ENCODE measurements around the gene KRTAP10-5.
"Not testable (repeated sequence)": the region's sequence is repeated elsewhere in the genome, so short reads cannot be mapped to it uniquely, and the experiment has no call there.

The KRTAP10-5 gene

DNA sequence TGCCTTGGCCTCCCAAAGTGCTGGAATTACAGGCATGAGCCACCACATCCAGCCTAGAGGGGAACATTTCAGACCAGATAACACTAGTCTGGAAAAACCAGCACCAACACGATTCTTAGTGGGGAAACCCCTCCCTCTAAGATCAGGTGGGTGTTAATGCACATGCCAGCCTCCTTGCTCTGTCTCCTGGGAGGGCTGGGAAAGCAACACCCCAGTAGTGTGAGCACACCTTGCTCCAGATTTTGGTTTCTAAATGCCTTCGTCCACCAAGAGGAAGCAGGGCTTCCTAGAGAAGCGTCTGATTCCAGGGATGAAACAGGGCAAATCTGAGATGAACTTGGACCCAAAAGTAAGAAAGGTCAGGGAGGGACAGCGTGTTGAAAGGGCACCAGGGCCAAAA lies 9.1 kb downstream of the KRTAP10-5 start:
- DNase-seq = no peak

GRCh38 chr21:44569861-44570517 lies 10.4 kb downstream of the KRTAP10-5 start:
- DNase-seq = no peak

DNA sequence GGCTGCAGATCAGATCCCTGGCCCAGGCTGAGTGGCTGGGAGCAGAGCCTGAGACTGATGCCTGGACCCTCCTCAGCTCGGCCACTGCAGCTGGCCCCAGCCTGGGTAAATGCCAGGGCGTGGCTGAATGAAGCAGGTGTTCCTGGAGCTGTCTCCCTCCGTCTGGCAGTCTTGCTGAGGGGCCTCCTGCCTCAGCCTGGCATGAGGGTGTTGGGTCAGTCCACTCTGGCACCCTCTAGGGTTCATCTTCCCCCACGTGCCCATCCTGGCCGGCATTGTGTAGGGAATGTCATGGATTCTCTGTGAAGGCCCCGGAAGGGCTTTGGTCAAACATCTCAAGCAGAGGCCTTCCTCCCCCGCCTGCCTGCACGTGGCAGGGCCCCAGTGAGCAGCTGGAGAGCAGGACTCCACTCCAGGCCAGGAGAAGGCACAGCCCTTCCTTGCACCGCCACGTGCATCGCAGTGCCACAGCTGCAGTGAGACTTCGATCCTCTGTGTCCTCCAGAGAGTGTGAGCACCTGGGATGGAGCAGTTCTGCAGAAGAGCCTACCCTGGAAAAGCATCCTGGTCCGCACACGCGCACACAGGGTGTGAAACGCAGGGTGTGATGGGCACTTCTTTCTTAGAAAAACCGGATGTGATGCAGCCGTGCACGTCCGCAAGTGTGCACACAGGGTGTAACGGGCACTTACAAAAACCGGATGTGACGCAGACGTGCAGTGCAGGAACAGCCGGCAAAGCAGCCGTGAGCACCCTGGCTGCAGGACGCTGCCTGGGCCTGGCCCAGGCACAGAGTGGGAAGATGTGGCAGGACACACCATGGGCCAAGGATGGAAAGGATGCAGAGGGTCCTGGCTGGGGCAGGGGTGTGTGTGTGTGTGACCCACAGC lies 11.5 kb downstream of the KRTAP10-5 start:
- DNase-seq = no peak

DNA sequence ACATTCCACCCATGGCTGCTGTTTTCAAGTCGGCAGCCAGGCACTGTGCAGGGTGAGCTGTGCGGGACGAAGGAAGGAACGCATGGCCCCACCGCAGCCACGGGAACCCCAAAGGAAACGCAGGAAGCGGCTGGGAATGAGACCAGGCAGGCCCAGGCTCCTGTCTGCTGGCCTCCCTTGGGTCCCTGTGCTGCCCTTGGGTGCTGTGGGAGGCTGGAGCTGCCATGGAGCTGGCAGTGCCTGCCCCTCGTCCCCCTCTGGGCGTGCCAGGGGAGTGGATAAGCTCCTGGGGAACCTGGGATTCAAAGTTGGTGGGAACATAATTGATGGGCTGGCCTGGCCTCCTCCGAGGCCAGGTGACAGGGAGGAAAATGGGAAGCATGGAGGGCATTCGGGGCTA lies 12.1 kb downstream of the KRTAP10-5 start:
- DNase-seq = no peak

GRCh38 chr21:44567481-44568171 lies 12.8 kb downstream of the KRTAP10-5 start:
- DNase-seq = no peak

DNA sequence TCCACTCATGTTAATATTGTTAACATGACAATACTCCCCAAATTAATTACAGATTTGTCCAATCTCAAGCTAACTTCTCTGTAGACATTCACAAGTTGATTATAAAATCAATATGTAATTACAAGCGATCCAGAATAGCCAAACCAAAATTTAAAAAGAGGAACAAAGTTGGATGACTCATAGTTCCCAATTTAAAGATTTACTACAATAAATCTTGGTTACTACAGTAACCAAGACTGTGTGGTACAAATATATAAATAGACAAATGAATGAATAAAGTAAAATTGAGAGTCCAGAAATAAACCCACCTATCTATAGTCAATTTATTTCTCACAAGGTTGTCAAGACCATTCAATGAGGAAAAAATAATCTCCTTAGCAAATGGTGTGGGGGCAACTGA lies 14.0 kb downstream of the KRTAP10-5 start:
- DNase-seq = no peak

DNA sequence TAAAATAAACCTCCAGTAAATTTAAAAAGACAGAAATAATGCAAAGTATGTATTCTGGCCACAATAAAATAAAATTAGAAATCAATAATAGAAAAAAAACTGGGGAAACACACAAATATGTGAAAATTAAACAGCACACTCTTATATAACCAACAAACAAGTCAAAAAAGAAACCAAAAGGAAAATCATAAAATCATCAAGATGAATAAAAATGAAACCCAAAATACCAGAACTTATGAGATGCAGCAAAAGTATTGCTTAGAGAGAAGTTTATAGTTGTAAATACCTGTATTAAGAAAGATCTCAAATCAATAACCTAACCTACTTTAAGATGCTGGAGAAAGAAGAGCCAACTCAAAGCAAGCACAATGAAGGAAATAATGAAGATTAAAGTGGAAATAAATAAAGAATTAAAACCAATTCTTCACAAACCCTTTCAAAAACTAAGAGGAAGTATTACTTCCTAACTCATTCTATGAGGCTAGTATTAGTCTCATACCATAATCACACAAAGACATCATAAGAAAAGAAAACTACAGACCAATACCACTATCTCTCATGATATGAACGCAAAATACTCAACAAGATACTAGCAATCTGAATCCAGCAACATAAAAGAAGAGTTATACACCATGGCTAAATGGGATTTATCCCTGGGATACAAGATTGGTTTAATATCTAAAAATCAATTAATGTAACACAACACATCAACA lies 15.4 kb downstream of the KRTAP10-5 start:
- no peak for DNase-seq

GRCh38 chr21:44564099-44564498 lies 16.3 kb downstream of the KRTAP10-5 start:
- DNase-seq = no peak

GRCh38 chr21:44558695-44559094 lies 21.7 kb downstream of the KRTAP10-5 start, which contains the start of gene KRTAP10-3:
Gene KRTAP10-3 (minus strand): TSS chr21:44558795. CDS start chr21:44558715, 80 bp downstream.
- DNase-seq = no peak

DNA sequence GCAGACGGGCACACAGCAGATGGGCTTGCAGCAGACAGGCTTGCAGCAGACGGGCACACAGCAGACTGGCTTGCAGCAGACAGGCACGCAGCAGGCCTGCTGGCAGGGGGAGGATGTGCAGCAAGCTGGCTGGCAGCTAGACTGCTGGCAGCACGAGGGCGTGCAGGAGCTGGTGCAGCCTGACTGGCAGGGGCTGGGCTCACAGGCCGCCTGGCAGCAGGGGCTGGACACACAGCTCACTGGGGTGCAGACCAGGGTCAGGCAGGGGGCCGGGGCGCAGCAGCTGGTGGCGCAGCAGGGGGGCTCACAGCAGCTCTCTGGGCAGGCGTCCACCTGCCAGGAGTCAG lies 22.1 kb downstream of the KRTAP10-5 start:
- not testable (repeated sequence) for DNase-seq

GRCh38 chr21:44557491-44558328 lies 22.7 kb downstream of the KRTAP10-5 start:
- DNase-seq = no peak

- no peak for DNase-seq
These were observed 23.5 kb downstream of the KRTAP10-5 start for GRCh38 chr21:44556879-44557278.

- DNase-seq = no peak
These were observed 25.1 kb downstream of the KRTAP10-5 start for GRCh38 chr21:44555200-44555875.

DNA sequence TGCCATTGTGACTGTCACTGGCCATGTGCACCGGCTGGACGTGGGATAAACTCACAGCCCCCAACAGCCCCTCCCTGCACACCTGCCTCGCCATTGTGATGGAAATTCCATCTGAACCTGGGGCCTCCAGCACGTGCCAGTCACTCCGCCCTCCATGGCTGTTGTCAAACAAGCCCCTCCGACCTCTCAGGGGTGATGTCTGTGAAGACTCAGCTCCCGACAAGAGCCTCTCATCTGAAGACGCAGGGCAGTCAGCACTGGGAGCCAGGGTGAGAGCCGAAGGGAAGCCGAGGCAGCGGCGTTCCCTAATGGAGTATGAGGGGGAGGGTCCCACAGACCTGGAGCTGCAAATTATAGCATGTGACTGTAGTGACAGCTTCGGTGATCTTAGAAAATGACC lies 27.7 kb downstream of the KRTAP10-5 start:
- no peak for DNase-seq

DNA sequence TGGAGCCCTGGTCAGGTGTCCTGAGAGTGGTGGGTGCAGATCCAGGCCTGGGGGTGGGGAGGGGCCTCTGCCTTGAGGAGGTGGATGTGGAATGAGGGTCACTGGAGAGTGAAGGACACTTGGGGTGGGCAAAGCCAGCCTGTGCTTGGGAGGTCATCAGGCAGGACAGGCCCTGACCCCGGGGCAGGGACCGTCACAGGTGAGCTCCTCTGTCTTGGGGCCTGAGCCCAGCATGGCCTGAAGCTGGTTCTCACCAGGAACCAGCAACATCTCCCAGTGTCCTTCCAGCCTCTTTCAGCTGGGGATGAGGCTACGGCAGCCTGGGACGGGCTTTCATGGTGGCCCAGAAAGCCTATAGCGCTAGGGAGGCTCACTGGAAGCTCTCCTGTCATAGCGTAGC lies 28.3 kb downstream of the KRTAP10-5 start:
- no peak for DNase-seq

DNA sequence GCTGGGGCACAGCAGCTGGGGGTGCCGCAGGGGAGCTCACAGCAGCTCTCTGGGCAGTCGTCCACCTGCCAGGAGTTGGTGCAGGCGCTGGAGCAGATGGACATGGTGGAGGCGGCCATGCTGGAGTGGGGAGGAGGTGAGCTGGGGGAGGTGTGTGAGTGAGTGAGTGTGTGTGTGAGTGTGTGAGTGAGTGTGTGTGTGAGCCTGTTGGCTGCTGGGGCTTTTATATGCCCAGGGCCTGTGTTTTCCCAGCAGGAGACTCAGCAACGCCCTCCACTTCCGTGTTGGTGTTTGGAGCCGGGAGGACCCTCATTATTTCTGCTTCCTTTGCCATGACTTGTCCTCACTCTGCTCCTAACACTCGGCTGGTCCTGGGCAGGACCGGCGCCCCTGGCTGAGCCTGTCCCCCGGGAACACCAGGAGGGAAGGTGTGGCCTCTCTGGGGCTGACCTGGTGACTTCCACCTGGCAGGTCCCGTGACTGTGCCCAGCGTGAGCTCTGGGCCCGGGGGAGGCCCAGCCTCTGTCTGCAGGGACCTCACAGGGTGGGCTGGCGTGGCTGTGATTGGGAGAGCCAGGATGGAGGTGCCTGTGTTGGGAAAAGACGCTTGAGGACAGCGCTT lies 29.0 kb downstream of the KRTAP10-5 start, which contains the start of gene KRTAP10-2:
Gene KRTAP10-2 (minus strand): TSS at position 166 of the 622 bp plus-strand sequence. CDS start 47 bp downstream, at position 119.
- DNase-seq = no peak

DNA sequence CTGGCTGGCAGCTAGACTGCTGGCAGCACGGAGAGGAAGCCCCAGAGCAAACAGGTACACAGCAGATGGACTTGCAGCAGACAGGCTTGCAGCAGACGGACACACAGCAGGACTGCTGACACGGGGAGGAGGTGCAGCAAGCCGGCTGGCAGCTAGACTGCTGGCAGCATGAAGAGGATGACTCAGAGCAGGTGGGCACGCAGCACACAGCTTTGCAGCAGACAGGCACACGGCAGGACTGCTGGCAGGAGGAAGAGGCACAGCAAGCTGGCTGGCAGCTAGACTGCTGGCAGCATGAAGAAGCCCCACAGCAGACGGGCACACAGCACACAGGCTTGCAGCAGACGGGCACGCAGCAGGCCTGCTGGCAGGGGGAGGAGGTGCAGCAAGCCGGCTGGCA lies 29.6 kb downstream of the KRTAP10-5 start:
- DNase-seq = no peak

DNA sequence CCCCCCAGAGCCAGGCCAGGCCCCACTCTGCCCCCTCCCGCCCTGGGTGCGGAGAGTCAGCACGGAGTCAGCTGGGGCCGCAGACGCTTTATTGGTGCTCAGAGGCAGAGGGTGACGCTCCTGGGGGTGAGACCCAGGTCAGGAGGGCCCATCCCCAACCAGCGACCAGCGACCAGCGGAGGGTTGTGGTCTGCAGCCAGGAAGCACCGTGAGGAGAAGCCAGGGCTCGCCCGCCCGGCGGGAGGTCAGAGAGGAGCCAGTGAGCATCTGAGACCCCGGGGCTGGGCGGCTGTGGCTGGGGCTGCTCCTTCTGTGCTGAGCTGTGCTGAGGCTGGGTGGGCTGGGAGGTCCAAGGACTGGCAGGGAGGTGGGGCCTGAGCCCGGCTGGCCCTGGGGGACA lies 30.1 kb downstream of the KRTAP10-5 start:
- not testable (repeated sequence) for DNase-seq

DNA sequence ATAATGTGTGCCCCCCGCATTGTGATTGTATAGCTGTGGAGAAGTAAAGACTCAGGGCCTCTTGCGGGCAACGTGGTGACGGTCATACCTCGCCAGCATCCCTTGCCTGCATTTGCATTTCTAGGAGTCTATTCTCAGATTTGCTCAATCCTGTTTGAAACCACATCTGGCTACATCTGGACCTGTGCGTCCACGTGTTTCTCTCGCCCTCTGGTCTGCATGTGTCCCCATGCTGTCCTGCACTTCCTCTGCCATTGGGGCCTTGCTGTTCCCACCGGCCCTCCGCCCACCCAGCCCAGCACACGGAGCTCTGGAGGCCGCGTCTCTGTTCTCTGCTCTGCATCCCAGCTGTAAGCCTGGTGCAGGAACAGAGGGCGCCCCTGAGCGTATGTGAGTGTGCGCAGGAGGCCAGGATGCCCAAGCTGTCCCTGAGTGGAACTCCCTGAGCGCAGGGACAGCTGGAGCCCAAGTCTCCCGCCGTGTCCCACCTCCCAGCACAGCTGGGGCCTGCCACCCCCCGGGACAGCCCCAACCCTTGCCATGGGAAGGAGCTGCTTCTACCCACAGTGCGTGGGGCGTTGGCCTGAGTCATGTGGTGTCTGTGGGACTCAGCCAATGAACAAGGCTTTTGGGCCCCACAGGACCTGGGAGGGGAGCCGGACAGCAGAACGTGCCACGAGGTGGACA lies 30.7 kb downstream of the KRTAP10-5 start:
- DNase-seq = no peak

DNA sequence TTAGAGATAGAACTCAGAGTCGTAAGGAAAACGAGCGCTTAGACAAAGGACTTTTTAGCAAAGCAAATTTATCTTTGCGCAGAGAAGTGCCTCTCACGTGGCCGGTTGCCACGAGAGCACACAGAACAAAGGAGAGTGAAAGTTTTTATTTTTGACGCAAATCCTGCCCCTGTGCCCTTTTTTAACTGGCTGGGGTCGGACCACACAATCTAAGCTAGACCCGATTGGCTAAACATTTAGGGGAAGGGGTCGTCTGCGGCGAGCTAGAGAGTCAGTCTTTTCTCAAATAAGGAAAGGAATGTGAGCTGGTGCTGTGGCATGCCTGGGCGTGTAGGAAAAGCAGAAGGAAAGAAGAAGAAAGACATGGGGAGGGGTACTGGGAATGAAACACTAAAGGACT lies 31.5 kb downstream of the KRTAP10-5 start:
- no peak for DNase-seq
